GM18505 (cell line): ENCODE measurements around the gene MARK2.
A peak's percentile ranks its signal among the peaks of the same experiment; 100 is the strongest.
"Not testable (repeated sequence)": the region's sequence is repeated elsewhere in the genome, so short reads cannot be mapped to it uniquely, and the experiment has no call there.

Experiments used
- ATAC-seq: cut with Tn5 transposase; IDR thresholded peaks from one replicate; pipeline ENCODE4 v1.9.1; 2021; ENCODE audit not compliant: unreplicated experiment
- POLR2A ChIP-seq: IDR thresholded peaks from 4 replicates; pipeline ENCODE4 v1.6.1; 2011; ENCODE audit warnings: borderline replicate concordance; ENCODE audit not compliant: insufficient read depth, insufficient read length; ENCODE audit errors: extremely low read depth

Gene MARK2

DNA sequence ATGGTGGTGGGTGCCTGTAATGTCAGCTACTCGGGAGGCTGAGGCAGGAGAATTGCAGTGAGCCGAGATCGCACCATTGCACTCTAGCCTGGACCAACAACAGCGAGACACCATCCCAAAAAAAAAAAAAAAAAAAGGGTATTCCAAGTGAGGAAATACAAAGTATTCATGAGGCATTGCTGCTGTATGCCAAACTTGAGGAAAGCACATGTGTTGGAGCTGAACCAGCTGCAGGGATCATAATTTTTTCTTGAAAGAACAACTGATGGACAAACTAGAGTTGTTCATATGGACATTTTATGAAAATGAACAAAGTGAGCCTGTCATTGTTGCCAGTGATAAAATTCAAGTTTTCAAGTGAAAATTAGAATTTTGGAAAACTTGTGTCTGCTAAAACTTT is 15.8 kb downstream of the MARK2 start:
- no peak for TF ChIP-seq POLR2A
- ATAC-seq: no peak

DNA sequence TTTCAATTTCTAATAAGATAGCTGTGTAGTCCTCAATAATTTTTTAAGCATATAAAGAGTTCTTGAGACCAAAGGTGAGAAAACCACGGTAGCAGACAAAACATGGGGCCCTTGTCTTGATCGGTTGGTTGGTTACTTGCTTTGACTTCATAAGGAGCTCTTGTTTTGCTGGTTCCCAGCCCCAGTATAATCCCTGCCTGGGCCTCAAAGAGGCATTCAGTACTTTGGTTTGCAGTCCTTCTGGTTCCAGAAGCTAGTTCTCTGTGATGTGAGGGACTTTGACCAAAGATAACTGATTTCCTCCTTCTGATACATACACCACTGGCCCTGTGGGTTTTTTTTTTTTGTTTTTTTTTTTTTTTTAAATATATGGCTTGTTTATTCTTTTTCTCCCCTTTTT is 17.1 kb downstream of the MARK2 start:
- TF ChIP-seq POLR2A: no peak
- no peak for ATAC-seq

DNA sequence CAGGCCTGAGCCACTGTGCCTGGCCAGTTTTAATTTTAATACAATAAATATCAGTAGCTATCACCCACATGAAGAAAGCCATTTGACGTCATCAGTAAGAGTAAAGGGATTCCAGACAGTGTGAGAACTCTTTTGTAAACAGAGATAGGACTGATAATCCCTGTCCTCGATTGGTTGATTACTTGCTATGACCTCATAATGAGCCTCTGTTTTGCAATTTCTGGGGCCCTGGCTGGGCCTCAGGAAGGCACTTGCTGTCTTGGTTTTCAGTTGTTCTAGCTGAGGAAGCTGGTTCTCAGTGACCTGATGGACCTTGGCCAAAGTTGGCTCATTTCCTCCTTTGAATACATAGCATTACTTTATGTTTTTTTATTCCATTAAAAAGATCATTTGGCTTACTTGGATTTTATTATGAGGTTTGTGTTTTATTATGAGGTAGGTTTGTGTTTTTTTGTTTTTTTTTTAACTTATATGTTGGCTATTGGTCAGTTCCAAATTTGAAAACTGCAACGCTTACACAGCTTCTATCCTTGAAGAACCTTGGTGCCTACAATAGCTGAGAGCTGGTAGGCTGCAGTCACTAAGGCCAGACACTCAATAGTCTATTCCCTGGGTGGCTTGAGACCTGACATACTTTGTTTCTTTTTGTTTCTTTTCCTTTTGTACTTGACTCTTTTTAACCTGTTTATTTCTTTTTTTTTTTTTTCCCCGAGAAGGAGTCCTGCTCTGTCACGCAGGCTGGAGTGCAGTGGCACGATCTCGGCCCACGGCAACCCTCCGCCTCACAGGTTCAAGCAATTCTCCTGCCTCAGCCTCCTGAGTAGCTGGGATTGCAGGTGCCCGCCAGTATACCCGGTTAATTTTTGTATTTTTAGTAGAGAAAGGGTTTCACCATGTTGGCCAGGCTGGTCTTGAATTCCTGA is 20.0 kb downstream of the MARK2 start:
- no peak for TF ChIP-seq POLR2A
- no peak for ATAC-seq

DNA sequence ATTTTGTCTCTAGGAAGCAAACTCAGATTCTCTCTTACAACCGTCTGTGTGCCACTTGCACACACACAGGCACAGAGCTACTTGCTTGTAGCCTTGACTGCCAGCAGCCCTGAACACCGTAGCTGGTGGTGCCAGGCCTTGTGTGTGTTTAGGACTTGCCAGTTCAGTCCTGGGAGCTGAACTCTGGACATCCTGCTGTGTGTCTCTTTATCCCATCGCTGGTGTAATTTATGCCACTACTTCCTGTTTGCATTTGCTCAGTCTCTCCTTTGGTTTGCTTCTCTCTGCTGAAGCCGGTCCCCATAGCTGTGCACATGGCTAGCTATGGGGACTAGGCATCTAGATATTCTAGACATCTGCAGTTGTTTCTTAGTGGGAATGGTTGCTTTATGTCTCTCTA is 24.0 kb downstream of the MARK2 start:
- ATAC-seq: no peak
- no peak for TF ChIP-seq POLR2A

DNA sequence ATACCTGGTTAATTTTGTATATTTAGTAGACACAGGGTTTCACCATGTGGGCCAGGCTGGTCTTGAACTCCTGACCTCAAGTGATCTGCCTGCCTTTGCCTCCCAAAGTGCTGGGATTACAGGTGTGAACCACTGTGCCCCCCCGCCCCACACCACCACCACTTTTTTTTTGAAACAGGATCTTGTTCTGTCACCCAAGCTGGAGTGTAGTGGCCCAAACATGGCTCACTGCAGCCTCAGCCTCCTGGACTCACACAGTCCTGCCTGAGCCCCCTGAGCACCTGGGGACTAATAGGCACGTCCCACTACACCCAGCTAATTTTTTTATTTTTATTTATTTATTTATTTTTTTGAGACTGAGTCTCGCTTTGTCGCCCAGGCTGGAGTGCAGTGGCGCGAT is 24.7 kb downstream of the MARK2 start:
- not testable (repeated sequence) for ATAC-seq

DNA sequence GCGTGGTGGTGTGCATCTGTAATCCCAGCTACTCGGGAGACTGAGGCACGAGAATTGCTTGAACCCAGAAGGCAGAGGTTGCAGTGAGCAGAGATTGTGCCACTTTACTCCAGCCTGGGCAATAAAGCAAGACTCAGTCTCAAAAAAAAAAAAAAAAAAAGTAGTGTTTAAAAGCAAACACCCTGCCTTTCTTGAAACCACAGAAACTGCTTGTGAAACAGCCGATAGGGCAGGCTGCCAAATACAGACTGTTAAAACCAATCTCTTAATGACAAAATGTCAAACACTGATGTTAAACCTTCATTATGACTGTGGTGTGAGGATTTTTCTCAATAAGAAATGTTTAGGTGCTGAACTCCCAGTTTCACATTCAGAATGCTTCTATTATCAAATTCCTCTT is 27.3 kb downstream of the MARK2 start:
- no peak for ATAC-seq
- TF ChIP-seq POLR2A: no peak

DNA sequence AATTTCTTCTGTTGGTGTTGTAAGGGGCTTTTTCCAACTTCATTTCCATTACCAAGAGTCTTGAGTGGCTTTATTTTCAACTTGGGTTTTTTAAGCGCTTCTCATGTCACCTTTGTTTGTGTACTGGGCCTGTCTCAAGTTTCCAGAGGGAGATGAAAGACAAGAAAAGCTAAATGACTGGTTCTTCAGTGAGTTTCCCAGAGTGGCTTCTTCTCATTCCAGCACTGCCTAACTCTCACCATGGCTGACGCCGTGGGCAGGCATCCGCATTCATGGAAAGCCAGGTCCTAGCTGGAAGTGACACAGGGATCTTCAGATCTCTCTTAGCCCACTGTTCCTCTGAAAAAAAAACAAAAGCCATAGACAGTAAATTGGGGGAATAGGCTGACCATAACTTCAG is 28.6 kb downstream of the MARK2 start:
- no peak for ATAC-seq
- TF ChIP-seq POLR2A: no peak

DNA sequence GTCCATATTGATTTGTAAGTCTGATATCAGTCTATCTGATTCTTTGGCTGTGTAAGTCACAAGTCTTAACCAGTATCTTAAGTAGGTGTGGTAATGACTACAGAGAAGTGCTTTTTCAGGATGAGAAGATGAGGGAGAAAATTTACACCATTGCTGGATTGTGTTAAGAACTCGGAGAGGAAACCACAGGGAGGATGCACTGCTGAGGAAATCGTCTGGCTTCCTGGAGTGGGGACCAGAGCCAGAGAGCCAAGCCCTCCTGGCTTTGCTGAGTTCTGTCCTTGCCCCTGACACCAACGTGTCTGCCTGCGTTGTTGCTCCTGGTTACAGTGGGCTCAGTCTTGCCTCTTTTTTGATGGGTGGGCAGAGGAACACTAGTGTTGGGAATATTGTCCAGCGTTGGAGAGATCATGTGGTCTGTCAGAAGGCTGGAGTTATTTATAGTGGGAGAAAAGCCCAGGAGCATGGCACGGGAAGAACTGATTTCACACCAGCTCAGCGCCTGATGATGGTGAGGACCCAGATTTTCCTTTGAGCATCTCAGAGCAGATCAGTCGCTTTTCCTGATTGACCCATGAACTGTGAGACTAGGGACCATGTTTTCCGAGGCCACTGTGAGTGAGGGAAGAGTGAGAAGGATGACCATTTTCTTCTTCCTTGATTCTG is 29.6 kb downstream of the MARK2 start:
- ATAC-seq: no peak
- no peak for TF ChIP-seq POLR2A

DNA sequence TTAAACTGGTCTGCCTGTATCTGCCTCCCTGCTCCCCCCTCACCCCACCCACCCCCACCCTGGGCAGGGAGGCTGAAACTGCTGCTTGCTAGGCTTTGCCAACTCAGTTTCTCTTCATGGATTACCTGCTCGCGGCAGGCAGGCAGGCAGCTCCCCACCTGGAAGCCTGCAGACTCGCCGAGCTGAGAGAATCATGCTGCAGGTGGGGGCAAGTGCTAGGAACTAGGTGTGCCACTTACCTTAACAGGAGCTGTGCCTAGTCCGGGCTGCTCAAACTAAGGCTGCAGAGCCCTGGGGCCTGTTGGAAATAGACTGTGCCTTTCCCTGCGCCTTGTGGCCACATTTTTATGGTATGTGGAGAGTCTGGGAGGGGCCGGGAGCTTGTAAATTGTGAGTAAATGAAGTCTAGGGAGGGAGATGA is 30.3 kb downstream of the MARK2 start:
- no peak for TF ChIP-seq POLR2A
- no peak for ATAC-seq

DNA sequence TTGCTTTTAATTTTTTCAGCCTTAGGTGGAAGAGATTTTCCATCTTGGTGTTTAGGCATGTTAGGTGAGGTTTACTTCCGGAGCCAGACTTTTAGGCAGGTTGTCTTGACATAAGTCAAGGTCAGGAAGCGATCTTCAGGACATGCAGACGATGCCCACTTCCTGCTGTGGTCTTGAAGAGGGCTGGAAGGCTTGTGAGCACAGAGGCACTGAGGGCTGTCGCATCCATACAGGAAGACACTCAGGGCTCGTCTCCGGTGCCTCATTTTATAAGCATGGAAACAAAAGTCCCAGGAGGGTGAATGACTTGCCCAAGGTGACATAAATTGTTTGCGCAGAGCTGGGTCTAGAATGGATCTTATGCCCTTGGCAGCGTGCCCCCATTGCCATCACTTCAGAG is 30.8 kb downstream of the MARK2 start:
- no peak for ATAC-seq
- no peak for TF ChIP-seq POLR2A

DNA sequence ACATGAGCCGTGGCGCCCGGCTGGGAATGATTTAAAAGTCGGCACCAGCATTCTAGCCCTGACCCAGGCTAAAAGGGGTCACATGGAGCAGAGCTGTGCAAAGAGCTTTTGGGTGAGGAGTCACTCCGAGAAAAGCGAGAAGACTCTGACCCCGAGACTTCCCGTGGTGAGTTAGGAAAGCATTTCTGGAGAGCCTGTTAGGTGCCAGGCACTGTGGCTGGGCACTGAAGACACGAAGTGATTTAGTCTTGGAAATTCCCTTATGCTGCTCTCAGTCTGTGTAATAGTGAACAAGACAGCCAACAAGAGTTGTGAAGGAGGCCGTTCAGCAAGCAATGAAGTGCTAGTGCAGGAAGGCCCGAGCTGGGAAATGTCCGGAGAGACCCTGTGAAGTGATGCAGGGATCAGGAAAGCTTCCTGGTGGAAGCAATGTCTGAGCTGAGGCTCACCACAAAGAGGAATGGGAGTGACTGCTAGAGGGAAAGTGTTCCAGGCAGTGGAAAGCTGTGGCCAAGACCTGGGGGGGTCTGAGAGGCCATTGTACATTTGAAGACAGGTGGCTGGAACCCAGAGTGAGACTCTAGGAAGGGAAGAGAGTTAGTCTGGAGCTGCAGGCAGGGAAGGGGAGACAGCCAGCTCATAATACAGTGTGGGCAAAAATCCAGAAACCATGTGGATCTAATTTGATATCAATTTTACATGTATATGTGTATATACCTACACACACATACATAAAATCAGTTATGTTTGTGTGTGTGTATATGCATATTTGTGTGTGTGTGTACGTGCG is 31.6 kb downstream of the MARK2 start:
- no peak for ATAC-seq
- no peak for TF ChIP-seq POLR2A

DNA sequence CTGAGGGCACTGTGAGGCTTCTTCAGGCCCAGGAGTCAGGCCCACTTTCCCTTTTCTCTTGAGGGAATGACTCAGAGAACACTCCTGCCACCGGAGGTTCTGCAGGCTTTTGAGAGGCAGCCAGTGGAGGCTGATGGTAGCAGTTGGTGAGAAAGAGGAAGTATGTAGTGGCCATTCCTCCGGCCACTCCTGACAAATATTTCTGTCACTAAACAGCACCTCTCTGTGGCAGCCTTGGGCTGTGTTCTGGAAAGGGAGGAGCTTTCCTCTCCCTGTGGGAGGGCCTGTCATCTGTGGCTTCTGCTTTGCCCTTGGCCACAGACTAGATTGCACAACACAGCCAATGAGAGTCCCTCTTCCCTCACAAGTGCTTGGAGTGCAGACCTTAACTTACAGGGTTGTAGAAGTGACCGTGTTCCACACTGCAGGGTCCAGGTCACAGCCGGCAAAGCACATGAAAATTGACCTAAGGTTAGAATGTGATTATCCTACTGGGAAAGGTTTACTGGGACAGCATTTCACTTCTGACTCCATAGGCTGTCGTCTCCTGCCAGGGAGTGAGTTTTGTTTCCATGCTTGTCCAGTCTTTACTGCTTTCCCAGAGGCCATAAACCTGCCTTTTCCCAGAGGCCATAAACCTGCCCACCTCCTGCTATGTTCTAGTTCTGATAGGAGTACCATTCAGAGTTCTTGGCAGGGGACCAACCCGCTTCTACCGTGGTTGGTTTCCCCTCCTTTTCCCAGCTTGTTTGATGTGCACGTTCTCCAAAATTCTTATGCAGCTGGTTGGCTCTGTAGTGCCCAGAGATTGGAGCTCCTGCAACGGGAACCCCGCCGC is 33.3 kb downstream of the MARK2 start:
- TF ChIP-seq POLR2A: no peak
- peak; percentile 90 for ATAC-seq

DNA sequence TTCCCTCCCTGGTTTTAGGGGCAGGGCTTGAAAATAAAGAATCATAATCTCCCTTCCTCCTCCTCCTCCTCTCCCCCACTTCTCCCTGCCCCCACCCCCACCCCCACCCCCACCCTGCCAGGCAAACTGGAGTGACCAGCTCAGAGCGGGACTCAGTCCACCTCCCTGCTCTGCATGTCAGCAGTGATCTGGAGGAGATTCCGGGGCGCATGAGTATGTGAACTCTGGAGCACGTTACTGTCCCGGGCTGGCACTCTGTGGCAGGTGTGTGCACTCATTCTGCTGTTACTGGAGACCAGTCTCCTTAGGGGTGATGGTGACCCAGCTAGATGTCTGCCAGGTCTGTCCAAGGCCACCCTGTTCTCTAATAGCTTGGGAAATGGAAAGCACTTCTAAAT is 33.9 kb downstream of the MARK2 start:
- no peak for TF ChIP-seq POLR2A
- no peak for ATAC-seq
